NCI-H1417 treated with DMSO at 0.1 percent for 48 hours (cell line): ENCODE measurements around the gene GOSR2.
"Not testable (repeated sequence)": the region's sequence is repeated elsewhere in the genome, so short reads cannot be mapped to it uniquely, and the experiment has no call there.

Experiments used
- DNase-seq: peaks from one replicate; lab custom pipeline; 2025; lab: John Stamatoyannopoulos, UW

Gene GOSR2

GRCh38 chr17:46964315-46965265, 41.6 kb downstream of the GOSR2 start:
- no peak for DNase-seq

- no peak for DNase-seq
These were observed 45.4 kb downstream of the GOSR2 start for GRCh38 chr17:46968224-46968834.

DNA sequence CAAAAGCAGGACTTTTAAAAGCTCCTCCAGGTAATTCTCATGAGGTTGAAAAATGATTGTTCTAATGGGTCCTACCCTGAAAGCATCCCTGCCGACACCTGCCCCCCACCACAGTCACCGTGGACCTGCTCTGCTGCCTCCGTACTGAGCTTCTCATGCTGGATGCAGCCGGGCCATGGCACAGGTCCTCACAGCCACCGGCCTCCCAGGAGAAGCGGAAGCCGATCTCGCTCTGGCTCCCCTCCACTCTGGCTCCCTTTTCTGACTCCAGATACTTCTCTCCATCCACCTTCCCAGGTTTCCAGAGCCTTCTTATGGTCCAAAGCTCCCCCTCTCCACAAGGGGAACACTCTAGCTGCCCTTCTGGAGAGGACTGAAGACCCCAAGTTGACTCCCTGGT, 45.9 kb downstream of the GOSR2 start:
- DNase-seq = no peak

DNA sequence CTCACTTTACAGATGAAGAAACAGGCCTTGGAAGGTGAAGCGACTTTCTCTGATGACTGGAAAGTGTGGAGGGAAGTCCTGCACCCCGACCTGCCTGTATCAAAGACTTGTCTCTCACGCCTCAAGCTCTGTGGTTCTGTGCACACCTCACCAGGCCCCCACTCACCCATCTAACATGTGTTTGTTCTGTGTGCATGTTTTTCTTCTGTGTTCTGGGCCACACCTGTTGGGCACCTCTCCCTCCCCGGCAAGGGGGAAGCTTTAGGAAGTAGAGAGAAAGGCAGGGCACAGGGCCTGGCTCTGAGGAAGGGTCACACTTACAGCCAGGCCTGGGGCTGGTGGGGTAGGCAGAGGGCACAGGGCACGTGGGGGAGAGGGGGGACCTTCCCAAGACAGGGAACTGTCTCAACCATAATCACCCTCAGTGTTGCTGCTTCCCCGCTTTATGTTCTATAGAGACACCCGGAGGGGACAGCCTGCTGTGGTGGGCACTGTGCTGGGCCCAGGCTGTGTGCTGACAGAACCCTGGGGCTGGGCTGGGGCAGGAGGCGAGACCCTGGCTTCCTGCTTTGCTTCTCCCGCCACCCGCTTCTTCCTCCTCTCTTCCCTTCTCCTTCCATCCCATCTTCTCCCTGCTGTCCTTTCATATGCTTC, 48.8 kb downstream of the GOSR2 start:
- no peak for DNase-seq

DNA sequence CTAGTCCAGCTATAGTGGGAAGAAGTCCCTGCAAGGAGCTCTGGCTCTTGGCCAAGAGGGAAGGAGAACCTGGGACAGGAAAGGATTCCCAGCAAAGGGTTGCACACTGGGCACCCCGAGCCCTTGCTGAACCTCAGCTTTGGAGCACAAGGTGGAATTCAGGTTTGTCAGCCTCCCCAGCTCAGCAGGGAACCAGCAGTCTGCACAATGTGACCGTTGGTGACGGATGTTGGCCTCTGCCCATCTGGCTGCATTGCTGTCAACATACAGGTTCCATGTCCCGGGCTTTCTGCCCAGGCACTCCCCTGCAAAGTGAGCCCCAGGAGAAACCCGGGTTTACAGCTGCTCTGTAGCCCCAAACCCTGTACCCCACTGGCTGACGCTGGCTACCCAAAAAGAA, 49.4 kb downstream of the GOSR2 start:
- no peak for DNase-seq

GRCh38 chr17:46974086-46974485, 51.1 kb downstream of the GOSR2 start:
- DNase-seq = no peak

DNA sequence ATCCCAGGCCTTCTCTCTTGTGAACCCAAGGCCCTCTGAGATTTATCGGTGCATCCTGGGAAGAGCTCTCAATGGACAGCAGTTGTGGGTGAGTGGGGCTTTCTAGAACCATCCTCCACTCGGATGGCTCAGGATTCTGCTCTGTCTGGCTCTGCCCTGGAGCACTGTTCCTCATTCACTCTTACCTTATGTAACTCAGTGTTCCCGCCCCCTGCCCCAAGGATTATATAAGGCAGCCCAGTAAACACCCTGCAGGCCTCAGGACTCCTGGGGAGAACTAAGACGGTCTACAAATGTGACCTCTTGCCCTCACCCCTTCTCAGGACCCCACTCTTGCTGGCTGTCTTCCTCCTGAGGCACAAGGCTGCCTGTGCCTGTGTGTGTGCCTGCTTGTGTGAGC, 52.3 kb downstream of the GOSR2 start:
- DNase-seq = no peak

- no peak for DNase-seq
These were observed 53.8 kb downstream of the GOSR2 start for GRCh38 chr17:46976626-46977270.

GRCh38 chr17:46977348-46977747, 54.4 kb downstream of the GOSR2 start:
- DNase-seq = no peak

DNA sequence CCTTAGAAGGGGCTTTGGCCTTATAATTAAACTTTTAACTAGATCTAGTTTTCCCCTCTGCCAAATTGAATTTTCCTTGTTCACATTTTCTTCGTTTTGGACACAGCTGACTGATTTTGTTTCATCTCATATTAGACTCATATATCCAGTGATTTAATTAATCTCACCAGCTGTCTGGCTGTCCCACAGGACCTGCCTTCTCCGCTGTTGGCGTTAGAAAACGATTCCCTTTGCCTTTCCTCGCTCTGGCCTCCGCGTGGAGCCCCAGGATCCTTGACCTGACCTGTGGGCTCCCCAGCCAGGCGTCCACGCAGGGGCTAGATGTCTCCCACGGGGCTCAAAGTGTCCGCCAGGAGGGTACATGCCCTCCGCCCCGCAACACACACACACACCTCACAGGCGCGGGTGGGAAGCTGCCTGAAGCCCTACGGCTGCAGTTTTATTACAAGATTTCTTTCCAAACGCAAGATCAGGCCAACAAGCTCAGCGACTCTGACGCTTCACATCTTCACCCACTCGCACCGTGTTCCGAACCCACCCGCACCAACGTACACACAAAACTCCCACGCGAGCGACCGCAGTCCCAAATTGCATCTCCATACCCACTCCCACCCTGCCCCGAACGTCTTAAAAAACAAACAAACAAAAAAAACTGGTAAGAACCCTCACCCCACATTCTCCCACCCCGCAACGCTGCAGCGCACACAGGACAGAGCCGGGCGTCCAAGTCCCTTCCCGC, 55.0 kb downstream of the GOSR2 start:
- no peak for DNase-seq

DNA sequence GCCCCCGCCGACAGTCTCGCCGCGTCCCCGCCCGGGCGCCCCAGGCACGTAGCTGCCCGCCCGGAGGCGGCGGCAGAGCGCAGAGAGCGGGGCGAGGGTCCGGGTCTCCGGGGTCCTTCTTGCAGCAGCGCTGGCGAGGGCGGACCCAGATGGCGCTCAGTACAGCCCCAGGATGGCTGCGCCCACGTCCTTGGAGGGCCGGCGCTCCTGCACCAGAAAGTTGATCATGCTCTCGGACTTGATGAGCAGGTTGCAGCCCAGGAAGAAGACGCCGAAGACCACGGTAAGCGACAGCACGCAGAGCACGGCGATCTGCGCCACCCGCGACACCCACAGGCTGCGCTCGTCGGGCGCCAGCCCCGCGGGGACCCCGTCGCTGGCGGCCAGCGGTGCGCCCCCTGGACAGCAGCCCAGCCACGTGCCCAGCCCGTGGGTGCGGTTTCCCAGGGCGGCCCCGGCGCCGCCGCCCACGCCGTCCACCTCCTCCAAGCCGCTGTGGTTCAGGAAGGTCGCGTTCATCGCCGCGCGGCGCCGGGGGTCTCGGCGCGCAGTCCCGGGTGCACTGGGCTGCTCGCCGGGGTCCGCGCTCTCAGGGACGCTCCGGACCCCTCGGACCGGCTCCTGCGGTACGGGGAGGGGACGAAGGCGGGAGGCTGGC, 55.7 kb downstream of the GOSR2 start:
- no peak for DNase-seq

DNA sequence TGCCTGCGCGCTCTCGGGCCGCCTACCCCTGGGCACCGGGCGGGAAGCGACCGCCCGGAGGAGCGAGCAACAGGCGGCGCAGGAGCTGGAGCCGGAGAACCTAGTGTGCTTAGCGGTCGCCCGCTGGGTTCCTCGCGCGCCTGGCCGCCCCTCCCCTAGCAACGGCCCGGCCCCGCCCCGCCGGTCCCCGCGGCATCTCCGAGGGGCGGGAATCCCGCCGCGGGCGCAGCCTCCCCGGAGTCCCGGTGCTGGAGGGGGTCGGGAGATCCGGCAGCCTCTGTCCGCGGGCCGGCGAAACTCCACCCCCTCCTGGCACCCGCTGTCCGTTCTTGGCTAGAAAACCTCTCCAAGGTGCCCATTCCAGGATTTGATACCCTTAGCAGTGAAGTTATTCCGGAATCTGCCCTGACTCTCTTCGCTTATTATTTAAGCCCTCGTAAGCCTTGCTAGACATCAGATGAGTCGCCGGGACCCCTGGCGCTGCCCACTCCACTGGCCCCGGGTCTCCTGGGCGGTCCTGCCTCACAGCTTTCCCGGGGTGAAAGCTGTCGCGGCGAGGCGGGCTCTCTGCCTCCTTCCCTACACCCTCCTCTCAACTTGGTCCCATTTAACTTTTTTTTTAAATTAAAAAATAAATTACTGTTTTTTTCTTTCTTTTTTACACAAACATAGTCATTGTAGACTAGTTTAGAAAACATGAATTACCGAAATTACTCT, 56.3 kb downstream of the GOSR2 start, which contains the start of gene RPRML:
Gene RPRML, minus strand, starts transcription at position 107 of the 717 bp plus-strand sequence. CDS start 246 bp downstream, outside the sequence.
- no peak for DNase-seq

DNA sequence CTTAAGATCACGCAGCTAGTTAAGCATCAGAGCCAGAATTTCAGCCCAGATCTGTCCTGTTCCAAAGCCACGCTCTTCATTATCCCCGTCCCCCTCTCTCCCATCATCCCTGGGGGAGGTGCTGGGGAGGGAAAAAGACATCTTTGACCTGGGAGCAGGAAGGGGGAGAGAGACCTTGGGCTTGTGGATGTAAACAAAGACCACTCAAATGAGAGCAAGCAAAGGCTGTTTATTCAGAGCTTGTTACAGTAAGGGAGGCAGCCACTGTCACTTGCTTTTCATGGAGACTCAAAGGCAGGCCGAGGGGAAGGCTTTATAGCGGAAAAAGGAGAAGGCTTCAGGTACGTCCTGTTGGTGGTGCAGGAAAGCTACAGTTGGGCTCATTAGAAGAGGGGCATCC, 59.6 kb downstream of the GOSR2 start:
- DNase-seq = no peak

- no peak for DNase-seq
These were observed 60.8 kb downstream of the GOSR2 start for GRCh38 chr17:46983782-46984181.

- no peak for DNase-seq
These were observed 61.4 kb downstream of the GOSR2 start for GRCh38 chr17:46984341-46984740.

- no peak for DNase-seq
These were observed 61.9 kb downstream of the GOSR2 start for GRCh38 chr17:46984892-46985291.

DNA sequence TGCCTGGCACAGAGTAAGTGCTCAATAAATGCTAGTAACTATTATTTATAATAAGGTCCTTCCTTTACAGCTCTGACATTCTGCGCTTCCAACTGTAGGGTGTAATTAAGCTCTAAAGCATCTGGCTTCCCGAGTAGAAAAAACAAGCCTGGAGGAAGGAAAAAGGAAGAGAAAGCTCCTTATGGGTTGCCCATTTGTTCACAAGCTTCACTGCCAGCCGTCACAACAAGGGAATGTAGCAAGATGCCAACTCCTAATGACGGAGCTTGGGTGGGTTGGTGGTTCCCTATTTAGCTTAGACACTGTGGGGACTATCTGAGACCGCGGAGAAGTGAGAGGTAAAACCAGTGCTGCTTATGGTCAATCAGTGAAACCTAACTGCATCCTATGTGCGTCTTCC, 63.4 kb downstream of the GOSR2 start:
- no peak for DNase-seq

- not testable (repeated sequence) for DNase-seq
These were observed 65.0 kb downstream of the GOSR2 start for GRCh38 chr17:46987927-46988326.

- DNase-seq = no peak
These were observed 66.9 kb downstream of the GOSR2 start for GRCh38 chr17:46989637-46990431.

- DNase-seq = no peak
These were observed 68.7 kb downstream of the GOSR2 start for GRCh38 chr17:46991617-46992016.
